Activated CD4-positive, alpha-beta memory T cell treated with anti-CD3 and anti-CD28 coated beads, Interleukin-2, amount 10 ng/mL, durations not matched to agents 7 days and 5 days (primary cell): ENCODE data around the gene FAM210B. TPM values are rescaled to one million over a fixed set of nuclear protein-coding genes. Genes with fewer than 3 reads are reported as not detected.
"Not testable (repeated sequence)": the region's sequence is repeated elsewhere in the genome, so short reads cannot be mapped to it uniquely, and the experiment has no call there.

Experiments
- CTCF ChIA-PET: fragments of 350-600 bp; sonication (Branson Sonifier 250); formaldehyde crosslinking; loops from one replicate; lab custom pipeline; 2021; ENCODE audit warnings: antibody characterized with exemption, inconsistent platforms; lab: Charles Lee
- POLR2A ChIA-PET: fragments of 350-600 bp; sonication (Branson Sonifier 250); formaldehyde crosslinking; loops from one replicate; lab custom pipeline; 2021; ENCODE audit warnings: antibody characterized with exemption; lab: Charles Lee
- DNase-seq: peaks from one replicate; pipeline ENCODE4 v3.0.0-alpha.2; 2020
- H3K27ac Mint-ChIP-seq: one replicate; pipeline ENCODE4 v1.8.0; 2021; ENCODE audit warnings: mild to moderate bottlenecking, mixed read lengths
- H3K27me3 Mint-ChIP-seq: one replicate; pipeline ENCODE4 v1.8.0; 2021; ENCODE audit warnings: mixed read lengths
- H3K36me3 Mint-ChIP-seq: one replicate; pipeline ENCODE4 v1.8.0; 2021; ENCODE audit warnings: low read depth, mixed read lengths
- H3K4me1 Mint-ChIP-seq: one replicate; pipeline ENCODE4 v1.8.0; 2021; ENCODE audit warnings: mixed read lengths
- H3K4me3 Mint-ChIP-seq: one replicate; pipeline ENCODE4 v1.8.0; 2021; ENCODE audit warnings: mild to moderate bottlenecking, mixed read lengths
- H3K9me3 Mint-ChIP-seq: one replicate; pipeline ENCODE4 v1.8.0; 2021; ENCODE audit warnings: mixed read lengths
- total RNA-seq, 2 experiments: library from RNA; stranded (reverse); gene quantifications; one replicate each; pipeline ENCODE4 v1.2.3, GENCODE V29; 2021

The FAM210B gene
- total RNA-seq, 2 experiments from 2014 or later: 3.7 to 4.3 TPM

DNA sequence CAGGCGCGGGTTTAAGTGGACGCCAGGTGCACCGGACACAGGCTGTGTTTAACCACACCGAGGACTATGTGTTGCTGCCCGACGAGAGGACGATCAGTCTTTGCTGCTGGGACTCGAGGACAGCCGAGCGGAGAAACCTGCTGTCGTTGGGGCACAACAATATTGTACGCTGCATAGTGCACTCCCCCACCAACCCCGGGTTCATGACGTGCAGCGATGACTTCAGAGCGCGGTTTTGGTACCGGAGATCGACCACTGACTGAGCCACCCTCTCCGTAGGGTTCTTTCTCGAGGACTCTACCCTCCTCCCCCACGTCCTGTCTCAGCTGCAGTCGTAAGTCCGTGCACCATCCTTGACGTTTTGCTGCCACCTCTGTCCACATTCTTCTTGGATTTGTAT, 44.7 kb downstream of the FAM210B start:
- H3K9me3 Mint-ChIP-seq: no peaks in the 10 kb centered on the region
- no peak overlapping the region for H3K4me3 Mint-ChIP-seq
- H3K27me3 Mint-ChIP-seq: no peaks in the 10 kb centered on the region
- peaks cover 29% of the 10 kb centered on the region for H3K4me1 Mint-ChIP-seq
- DNase-seq: no peak
- no peak overlapping the region for H3K27ac Mint-ChIP-seq
- H3K36me3 Mint-ChIP-seq: peaks cover 80% of the 10 kb centered on the region
- ChIA-PET CTCF (no interaction called here), POLR2A (interaction anchor here (1.9 kb wide), 1 partner anchor 11 kb away, joined by 5 read pairs; the partner anchor contains the start of genes AURKA and CSTF1)

DNA sequence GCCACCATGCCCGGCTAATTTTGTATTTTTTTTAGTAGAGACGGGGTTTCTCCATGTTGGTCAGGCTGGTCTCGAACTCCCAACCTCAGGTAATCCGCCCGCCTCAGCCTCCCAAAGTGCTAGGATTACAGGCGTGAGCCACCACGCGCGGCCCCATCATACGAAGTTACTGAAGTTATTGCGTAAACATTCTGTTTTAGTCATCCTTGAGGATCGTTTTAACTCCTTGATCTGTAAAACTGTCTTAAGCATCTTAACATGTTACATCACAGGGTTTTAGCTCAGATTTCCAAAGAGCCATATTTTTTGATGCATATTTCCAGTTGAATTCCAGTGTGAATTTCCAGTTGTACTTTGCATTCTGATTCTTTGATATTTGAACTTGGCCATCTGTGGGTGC, 46.6 kb downstream of the FAM210B start:
- H3K27ac Mint-ChIP-seq, H3K9me3 Mint-ChIP-seq, H3K27me3 Mint-ChIP-seq, H3K4me3 Mint-ChIP-seq, DNase-seq: not testable (repeated sequence)
- peaks cover 31% of the 10 kb centered on the region for H3K4me1 Mint-ChIP-seq
- CTCF ChIA-PET: interaction anchor here (0.6 kb wide), 1 partner anchor 19 kb away, joined by 3 read pairs; no protein-coding TSS in a partner anchor
- POLR2A ChIA-PET: interaction anchor here (1.9 kb wide), 1 partner anchor 13 kb away, joined by 5 read pairs; the partner anchor contains the start of genes AURKA and CSTF1
- H3K36me3 Mint-ChIP-seq: peaks cover 75% of the 10 kb centered on the region

DNA sequence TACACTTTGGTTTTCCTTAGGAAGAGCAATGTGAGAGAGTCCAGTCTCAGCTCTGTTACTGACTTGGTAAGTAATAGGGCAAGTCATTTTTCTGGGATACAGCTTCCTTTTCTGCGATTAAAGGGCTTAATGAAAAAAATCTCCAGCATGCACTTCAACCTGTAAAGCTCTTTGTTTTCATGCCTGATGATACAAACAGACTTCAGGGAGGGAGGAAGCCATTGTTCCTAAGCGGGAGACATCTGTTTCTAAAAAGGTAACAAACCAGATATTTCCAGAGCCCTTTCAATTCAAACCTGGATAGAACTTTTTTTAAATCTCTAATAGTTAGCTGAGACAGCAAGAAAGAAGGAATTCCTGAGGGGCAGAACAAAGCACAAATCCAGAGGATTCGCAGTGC, 48.1 kb downstream of the FAM210B start:
- Mint-ChIP-seq H3K4me1 (peaks cover 35% of the 10 kb centered on the region), H3K27me3 (no peaks in the 10 kb centered on the region), H3K4me3 (no peak overlapping the region), H3K9me3 (no peaks in the 10 kb centered on the region), H3K36me3 (peaks cover 71% of the 10 kb centered on the region), H3K27ac (no peak overlapping the region)
- DNase-seq: no peak
- POLR2A ChIA-PET: interaction anchor here (0.7 to 1.4 kb wide), 3 partner anchors 15 to 75 kb away, joined by 3 to 4 read pairs (median 3); partner anchors contain the start of gene AURKA
- CTCF ChIA-PET: no interaction called here

DNA sequence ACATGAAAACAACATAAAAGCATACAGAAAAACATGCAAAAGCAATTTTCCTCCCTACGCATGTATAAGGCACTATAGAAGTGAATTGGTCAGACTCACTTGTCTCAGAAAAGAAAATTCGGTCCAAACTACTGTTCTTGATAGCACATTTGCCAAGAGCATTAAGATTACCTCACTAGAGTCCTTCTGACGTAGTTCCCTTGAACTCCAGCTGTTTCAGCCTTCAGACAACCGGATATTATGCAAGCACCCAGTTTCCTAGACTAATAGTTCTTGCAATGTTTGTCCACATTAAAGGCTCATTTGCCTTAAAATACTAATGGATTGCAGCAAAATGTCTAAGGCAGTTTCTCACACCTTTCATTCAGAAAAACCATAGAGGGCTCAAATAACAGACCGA, 50.7 kb downstream of the FAM210B start:
- Mint-ChIP-seq H3K27me3 (no peaks in the 10 kb centered on the region), H3K36me3 (peaks cover 76% of the 10 kb centered on the region), H3K9me3 (no peaks in the 10 kb centered on the region), H3K4me1 (peaks cover 49% of the 10 kb centered on the region), H3K27ac (no peak overlapping the region), H3K4me3 (no peak overlapping the region)
- ChIA-PET POLR2A (no interaction called here), CTCF (interaction anchor here (1.1 to 1.9 kb wide), 3 partner anchors 11 to 34 kb away, joined by 3 to 8 read pairs (median 3); partner anchors contain the start of genes AURKA and CSTF1)
- no peak for DNase-seq

DNA sequence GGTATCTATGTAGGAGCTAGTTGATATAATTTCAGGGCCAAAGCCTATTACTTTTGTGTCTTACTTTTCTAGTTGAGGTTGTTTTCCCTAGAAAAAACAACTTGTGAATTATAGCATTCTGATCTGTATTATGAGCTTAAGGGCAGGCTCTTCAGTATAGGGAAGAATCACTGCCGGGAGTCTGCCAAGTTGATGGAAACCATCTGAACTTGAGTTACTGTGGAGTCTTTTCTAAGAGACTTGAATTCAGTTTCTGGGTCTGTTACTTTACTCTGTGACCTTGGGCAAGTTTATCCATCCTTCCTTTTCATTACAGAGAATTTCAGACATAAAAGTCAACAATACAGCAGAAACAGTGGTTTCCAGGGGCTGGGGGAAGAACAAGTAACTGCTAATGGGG, 51.2 kb downstream of the FAM210B start:
- Mint-ChIP-seq H3K9me3 (no peaks in the 10 kb centered on the region), H3K4me1 (peaks cover 52% of the 10 kb centered on the region), H3K27me3 (no peaks in the 10 kb centered on the region), H3K4me3 (no peak overlapping the region), H3K36me3 (peaks cover 73% of the 10 kb centered on the region), H3K27ac (no peak overlapping the region)
- POLR2A ChIA-PET: no interaction called here
- CTCF ChIA-PET: interaction anchor here (1.1 to 1.9 kb wide), 3 partner anchors 11 to 34 kb away, joined by 3 to 8 read pairs (median 3); partner anchors contain the start of genes AURKA and CSTF1
- no peak for DNase-seq

DNA sequence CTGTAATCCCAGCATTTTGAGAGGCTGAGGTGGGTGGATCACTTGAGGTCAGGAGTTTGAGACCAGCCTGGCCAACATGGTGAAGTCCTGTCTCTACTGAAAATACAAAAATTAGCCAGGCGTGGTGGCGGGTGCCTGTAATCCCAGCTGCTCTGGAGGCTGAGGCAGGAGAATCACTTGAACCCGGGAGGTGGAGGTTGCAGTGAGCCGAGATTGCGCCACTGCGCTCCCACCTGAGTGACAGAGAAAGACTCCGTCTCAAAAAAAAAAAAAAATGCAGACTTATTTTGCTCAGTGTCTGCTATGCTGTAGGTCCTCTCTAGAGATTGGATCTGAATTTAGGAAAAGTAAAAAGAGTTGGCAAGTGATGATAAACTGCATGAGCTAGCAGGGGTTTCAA, 52.5 kb downstream of the FAM210B start:
- H3K4me1 Mint-ChIP-seq: peaks cover 53% of the 10 kb centered on the region

DNA sequence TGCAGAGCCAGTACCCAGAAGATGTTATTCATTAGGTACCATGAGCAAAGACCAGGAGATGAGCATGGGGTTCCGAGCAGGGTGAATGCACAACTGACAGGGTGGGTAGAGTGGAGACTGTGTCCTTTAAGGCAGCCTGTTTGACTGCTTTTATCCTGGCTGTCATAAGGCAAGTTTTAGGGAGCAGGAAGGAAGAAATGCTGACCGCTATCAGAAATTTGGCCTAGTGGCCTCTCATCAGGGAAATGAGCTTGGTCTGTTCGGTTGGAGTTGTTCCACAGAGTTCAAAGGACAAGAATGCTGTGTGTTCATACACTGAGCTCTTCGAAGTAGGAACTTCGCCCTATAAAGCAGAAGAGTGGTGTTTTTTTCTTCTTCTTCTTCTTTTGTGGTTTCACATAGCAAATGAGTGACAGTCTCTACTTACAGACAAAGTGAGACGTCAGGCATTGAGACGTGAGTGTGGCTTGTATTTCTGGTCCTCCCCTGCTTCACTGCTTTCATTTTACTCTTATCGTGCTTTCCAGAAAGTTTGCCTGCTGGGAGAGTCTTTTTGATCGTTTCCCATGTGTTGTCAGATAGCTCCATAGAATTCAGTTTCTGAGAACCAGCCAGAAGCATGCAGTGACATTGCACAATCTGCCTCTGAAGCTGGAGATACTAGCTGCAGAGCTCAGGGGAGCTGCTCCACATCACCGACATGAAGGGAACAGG, 53.1 kb downstream of the FAM210B start, which contains the start of gene CASS4:
Gene CASS4 (plus strand): TSS at position 502 of the 714 bp plus-strand sequence. CDS start 199 bp downstream, at position 701.
- CTCF ChIA-PET: interaction anchor here (0.6 to 2.1 kb wide), 7 partner anchors 9 to 57 kb away, joined by 4 to 8 read pairs (median 5); partner anchors contain the start of gene RTF2
- Mint-ChIP-seq H3K27ac (peak within 1 kb of the TSS; percentile 90), H3K4me1 (peaks cover 60% of the 10 kb centered on the region), H3K27me3 (no peaks in the 10 kb centered on the region), H3K4me3 (peak within 1 kb of the TSS; percentile 79), H3K36me3 (peaks cover 57% of the 10 kb centered on the region), H3K9me3 (no peaks in the 10 kb centered on the region)
- DNase-seq: peak; percentile 54
- POLR2A ChIA-PET: interaction anchor here (0.9 to 3.6 kb wide), 18 partner anchors 10 to 72 kb away, joined by 3 to 58 read pairs (median 6); partner anchors contain the start of genes AURKA, CSTF1 and RTF2

More for the DNA sequence above, 52.5 kb downstream of the FAM210B start:
- Mint-ChIP-seq H3K27ac (peak overlapping the region; percentile 90), H3K4me3 (peak overlapping the region; percentile 79), H3K36me3 (peaks cover 60% of the 10 kb centered on the region)
- CTCF ChIA-PET: interaction anchor here (0.6 to 2.1 kb wide), 4 partner anchors 10 to 57 kb away, joined by 4 to 6 read pairs (median 4); partner anchors contain the start of gene RTF2
- POLR2A ChIA-PET: interaction anchor here (1.0 to 3.6 kb wide), 15 partner anchors 9 to 73 kb away, joined by 3 to 58 read pairs (median 6); partner anchors contain the start of genes AURKA, CSTF1 and RTF2
- H3K9me3 Mint-ChIP-seq, DNase-seq, H3K27me3 Mint-ChIP-seq: not testable (repeated sequence)

DNA sequence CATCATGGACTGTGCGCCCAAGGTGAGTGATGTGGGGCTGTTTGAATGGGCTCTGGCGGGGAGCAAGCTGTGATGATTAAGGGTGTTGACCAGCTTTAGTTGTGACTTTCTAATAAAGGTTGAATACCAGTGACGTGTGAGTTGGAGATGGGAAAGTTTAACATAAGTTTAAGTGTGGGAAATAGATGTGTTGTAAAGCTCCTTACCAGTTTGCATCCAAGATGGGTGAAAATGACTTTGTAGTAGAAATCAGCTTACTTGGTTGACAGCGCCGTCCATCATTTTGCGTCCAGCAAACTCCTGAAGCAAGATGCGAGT, 53.7 kb downstream of the FAM210B start:
- Mint-ChIP-seq H3K9me3 (no peaks in the 10 kb centered on the region), H3K36me3 (peaks cover 57% of the 10 kb centered on the region), H3K27ac (peak overlapping the region; percentile 90), H3K4me3 (peak overlapping the region; percentile 79), H3K4me1 (peaks cover 65% of the 10 kb centered on the region), H3K27me3 (no peaks in the 10 kb centered on the region)
- ChIA-PET CTCF (interaction anchor here (1.2 to 2.1 kb wide), 7 partner anchors 9 to 55 kb away, joined by 4 to 8 read pairs (median 5); no protein-coding TSS in a partner anchor), POLR2A (interaction anchor here (0.9 to 3.6 kb wide), 20 partner anchors 10 to 72 kb away, joined by 3 to 58 read pairs (median 5); partner anchors contain the start of genes AURKA, CSTF1 and RTF2)
- DNase-seq: no peak

DNA sequence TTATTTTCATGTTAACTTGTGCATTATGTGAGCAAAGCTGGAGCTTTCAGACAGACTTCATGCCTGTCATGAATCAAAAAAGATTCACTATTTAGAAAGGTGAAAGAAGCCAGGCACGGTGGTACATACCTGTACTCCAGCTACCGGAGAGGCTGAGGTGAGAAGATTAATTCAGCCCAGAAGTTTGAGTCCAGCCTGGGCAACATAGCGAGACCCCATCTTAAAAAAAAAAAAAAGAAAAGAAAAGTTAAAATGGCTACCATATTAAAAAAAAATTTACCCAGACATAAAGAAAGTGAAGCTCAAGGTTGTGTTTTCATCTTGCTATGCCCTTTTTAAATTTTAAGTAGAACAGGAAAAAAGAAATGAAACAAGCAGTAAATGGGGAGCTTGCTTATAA, 54.2 kb downstream of the FAM210B start:
- H3K9me3 Mint-ChIP-seq: no peaks in the 10 kb centered on the region
- H3K4me1 Mint-ChIP-seq: peaks cover 70% of the 10 kb centered on the region
- peak overlapping the region; percentile 90 for H3K27ac Mint-ChIP-seq
- H3K27me3 Mint-ChIP-seq: no peaks in the 10 kb centered on the region
- POLR2A ChIA-PET: interaction anchor here (0.9 to 3.6 kb wide), 15 partner anchors 9 to 71 kb away, joined by 3 to 58 read pairs (median 6); partner anchors contain the start of genes AURKA, CSTF1 and RTF2
- H3K36me3 Mint-ChIP-seq: peaks cover 58% of the 10 kb centered on the region
- DNase-seq: no peak
- peak overlapping the region; percentile 79 for H3K4me3 Mint-ChIP-seq
- CTCF ChIA-PET: interaction anchor here (1.3 to 2.1 kb wide), 6 partner anchors 8 to 27 kb away, joined by 4 to 8 read pairs (median 6); no protein-coding TSS in a partner anchor

DNA sequence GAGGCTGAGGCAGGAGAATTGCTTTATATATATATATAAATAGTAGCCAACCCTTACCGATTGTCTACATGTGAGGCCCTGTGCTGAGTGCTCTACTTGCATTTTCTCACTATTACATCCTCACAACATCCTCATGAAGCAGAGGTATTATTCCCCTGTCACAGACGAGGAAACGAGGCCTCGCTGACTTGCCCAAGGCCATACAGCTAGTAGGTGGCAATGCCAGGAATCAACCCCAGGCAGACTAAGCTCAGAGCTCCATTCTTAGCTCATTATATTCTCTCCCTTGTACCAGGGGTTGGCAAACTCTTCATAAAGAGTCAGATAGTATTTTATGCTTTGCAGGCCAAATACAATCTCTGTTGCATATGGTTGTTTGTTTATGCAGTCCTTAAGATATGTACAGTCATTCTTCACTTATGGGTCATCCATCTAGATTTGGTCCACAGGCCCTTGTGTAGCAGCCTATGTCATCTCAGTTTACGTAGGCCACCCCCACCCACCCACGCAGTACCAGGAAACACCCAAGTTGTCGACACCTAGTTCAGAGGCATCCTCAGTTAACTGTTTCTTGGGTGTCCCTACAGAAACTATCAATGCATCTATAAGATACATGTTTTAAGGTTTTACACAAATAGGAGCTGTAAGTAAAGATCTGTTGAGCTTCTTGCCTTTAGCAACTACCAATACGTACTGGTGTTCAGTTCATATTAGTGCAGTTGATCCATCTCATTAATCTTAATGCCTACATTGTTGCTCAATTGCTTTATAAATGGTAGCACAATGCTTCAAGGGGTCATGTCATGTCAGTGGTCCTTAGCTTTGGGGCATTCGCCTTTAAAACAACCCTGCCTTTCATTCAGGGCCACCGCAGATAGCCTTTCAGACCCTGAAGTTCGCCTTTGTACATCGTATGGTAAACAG, 56.3 kb downstream of the FAM210B start:
- peaks cover 57% of the 10 kb centered on the region for H3K36me3 Mint-ChIP-seq
- ChIA-PET POLR2A (interaction anchor here (0.9 to 6.2 kb wide), 6 partner anchors 23 to 53 kb away, joined by 3 to 50 read pairs (median 4); partner anchors contain the start of genes AURKA, CSTF1 and RTF2), CTCF (interaction anchor here (0.9 to 1.3 kb wide), 4 partner anchors 17 to 40 kb away, joined by 3 to 5 read pairs (median 3); partner anchors contain the start of gene CSTF1)
- DNase-seq: peak; percentile 67
- peaks cover 77% of the 10 kb centered on the region for H3K4me1 Mint-ChIP-seq
- H3K27me3 Mint-ChIP-seq: no peaks in the 10 kb centered on the region
- peak overlapping the region; percentile 84 for H3K27ac Mint-ChIP-seq
- no peaks in the 10 kb centered on the region for H3K9me3 Mint-ChIP-seq
- H3K4me3 Mint-ChIP-seq: peak overlapping the region; percentile 79

DNA sequence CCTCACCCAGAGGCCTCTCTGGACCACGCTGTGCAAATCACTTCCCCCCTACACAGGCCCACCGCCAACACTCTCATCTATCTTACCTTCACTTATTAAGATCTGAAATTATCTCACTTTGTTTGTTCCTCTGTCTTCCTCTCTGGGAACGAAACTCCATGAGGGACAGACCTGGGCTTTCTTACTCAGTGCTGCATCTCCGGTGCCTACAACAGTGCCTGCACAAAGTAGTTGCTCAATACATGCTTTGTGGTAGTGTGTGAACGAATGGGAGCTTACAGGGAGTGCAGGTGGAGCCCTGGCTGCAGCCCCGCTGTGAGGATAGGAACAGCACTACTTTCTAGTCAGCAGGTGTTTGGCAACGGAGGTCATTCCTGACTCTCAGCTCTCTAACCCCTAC, 58.6 kb downstream of the FAM210B start:
- Mint-ChIP-seq H3K4me3 (peak overlapping the region; percentile 17), H3K4me1 (peaks cover 82% of the 10 kb centered on the region), H3K36me3 (peaks cover 57% of the 10 kb centered on the region), H3K9me3 (no peaks in the 10 kb centered on the region), H3K27me3 (no peaks in the 10 kb centered on the region), H3K27ac (peak overlapping the region; percentile 84)
- no peak for DNase-seq
- POLR2A ChIA-PET: interaction anchor here (2.0 to 6.2 kb wide), 5 partner anchors 10 to 46 kb away, joined by 8 to 50 read pairs (median 12); partner anchors contain the start of genes AURKA and CSTF1
- CTCF ChIA-PET: no interaction called here
